Stomach (tissue), 19 donors: ENCODE measurements around the gene DCP2. TPM values are rescaled to one million over a fixed set of nuclear protein-coding genes. Genes with fewer than 3 reads are reported as not detected.
A peak's percentile ranks its signal among the peaks of the same experiment; 100 is the strongest.

Experiments used
- DNase-seq, 2 donors: peaks; one replicate each; pipeline versions ENCODE4 v3.0.0 to v3.0.0-alpha.2; 2013 to 2019
- H3K27ac ChIP-seq, 5 donors: fragments of 200-600 bp in 4 of 5; sonication (generic) in 4 of 5; one replicate each; pipeline ENCODE4 v1.5.1; 2013 to 2019; ENCODE audit warnings: mild to moderate bottlenecking in 1 of 5, moderate library complexity in 1 of 5
- H3K27me3 ChIP-seq, 3 donors: fragments of 200-600 bp; sonication (generic); one replicate each; pipeline ENCODE4 v1.5.1; 2017 to 2019; ENCODE audit warnings: mixed run types in 1 of 3
- H3K36me3 ChIP-seq, 4 donors: fragments of 200-600 bp; sonication (generic); 1 replicate in 3 of 4; 2 replicates in 1 of 4; pipeline ENCODE4 v1.5.1; 2016 to 2019
- H3K4me1 ChIP-seq, 4 donors: fragments of 200-600 bp; sonication (generic); one replicate each; pipeline ENCODE4 v1.5.1; 2016 to 2019
- H3K4me3 ChIP-seq, 4 donors: fragments of 200-600 bp; sonication (generic) in 3 of 4; one replicate each; pipeline ENCODE4 v1.5.1; 2016 to 2019; ENCODE audit warnings: mild to moderate bottlenecking in 1 of 4
- H3K9me3 ChIP-seq, 4 donors: fragments of 200-600 bp; sonication (generic); one replicate each; pipeline ENCODE4 v1.5.1; 2016 to 2019
- EP300 ChIP-seq: sonication (generic); formaldehyde crosslinking; IDR thresholded peaks from one replicate; pipeline ENCODE4 v1.6.1; 2017; ENCODE audit warnings: antibody characterized with exemption
- POLR2A ChIP-seq, 4 donors: fragments of 450-650 bp; IDR thresholded peaks; one replicate each; pipeline ENCODE4 v1.6.1; 2016; ENCODE audit warnings: antibody characterized with exemption in 4 of 4, control low read depth in 2 of 4, mild to moderate bottlenecking in 1 of 4, moderate library complexity in 1 of 4
- POLR2AphosphoS5 ChIP-seq, 3 donors: sonication (generic); formaldehyde crosslinking; IDR thresholded peaks; one replicate each; pipeline ENCODE4 v1.6.1; 2016; ENCODE audit warnings: antibody characterized with exemption in 3 of 3
- WGBS, 5 donors: extraction: QIAGEN DNeasy Blood & Tissue Kit in 3 of 5; methylation state at CpG; one replicate each; pipeline versions ENCODE4 v1.1.5 to v1.1.7; 2013 to 2018; 5-methylcytosine and 5-hydroxymethylcytosine counted together
- intact Hi-C: fragments of 100-400 bp; cut with DNase I; formaldehyde crosslinking; loops from one replicate; pipeline ENCODE4 v1.15.1; 2023; ENCODE audit warnings: low total_unique reads
- long read RNA-seq, 10 donors: transcript quantifications; one replicate each; lab custom pipeline, GENCODE V29; 2026
- polyA plus RNA-seq, 3 donors: library from polyadenylated mRNA; stranded (reverse); fragments of 200-250 nt; gene quantifications; one replicate each; pipeline ENCODE4 v1.2.3, GENCODE V29; 2013
- total RNA-seq, 5 donors: library from RNA; depleted of rRNA; stranded (reverse); fragments of >200 nt; gene quantifications; one replicate each; pipeline versions ENCODE4 v1.1.0 to v1.2.3, GENCODE V29; 2014 to 2016
- TF ChIP-seq, protein P1 (sequence below), 7 experiments: fragments of 450-650 bp in 4 of 7; fragments of 200-600 bp in 3 of 7; sonication (generic) in 3 of 7; IDR thresholded peaks; one replicate each; pipeline ENCODE4 v1.5.1; 2016 to 2019; ENCODE audit warnings: antibody characterized with exemption in 7 of 7, control low read depth in 2 of 7, mild to moderate bottlenecking in 1 of 7
- donor health status: healthy with polysubstance abuse.
- donor health status: Bipolar disorder and iron deficiency.
- donor health status: healthy.

The DCP2 gene
- total RNA-seq (10 to 100 TPM in 3 of 5 donors, 1 to 10 TPM in 2; 5.5 to 61.3 (median 26.8) TPM), polyA plus RNA-seq (1 to 10 TPM; 5.3 to 7.9 (median 6.2) TPM)
- long read RNA-seq, donor 1, partial matches to known transcripts, result 0 of 2 reads
- long read RNA-seq, donor 1, other reads (novel, unspliced or antisense), result 0 of 2 reads
- long read RNA-seq, donor 2, full-length matches to known transcripts, result 2 of 2 reads
- long read RNA-seq, donor 2, partial matches to known transcripts, result 0 of 2 reads
- long read RNA-seq, donor 2, other reads (novel, unspliced or antisense), result 0 of 2 reads
- long read RNA-seq, donor 3, full-length matches to known transcripts, result 1 of 1 reads
- long read RNA-seq, donor 3, partial matches to known transcripts, result 0 of 1 reads
- long read RNA-seq, donor 3, other reads (novel, unspliced or antisense), result 0 of 1 reads
- long read RNA-seq, donor 4, result 0 reads
- long read RNA-seq, donor 5, full-length matches to known transcripts, result 2 of 2 reads
- long read RNA-seq, donor 5, partial matches to known transcripts, result 0 of 2 reads
- long read RNA-seq, donor 5, other reads (novel, unspliced or antisense), result 0 of 2 reads
- long read RNA-seq, donor 6, full-length matches to known transcripts, result 6 of 11 reads
- long read RNA-seq, donor 6, partial matches to known transcripts, result 5 of 11 reads
- long read RNA-seq, donor 6, other reads (novel, unspliced or antisense), result 0 of 11 reads
- long read RNA-seq, donor 7, full-length matches to known transcripts, result 6 of 6 reads
- long read RNA-seq, donor 7, partial matches to known transcripts, result 0 of 6 reads
- long read RNA-seq, donor 7, other reads (novel, unspliced or antisense), result 0 of 6 reads
- long read RNA-seq, donor 8, full-length matches to known transcripts, result 6 of 6 reads
- long read RNA-seq, donor 8, partial matches to known transcripts, result 0 of 6 reads
- long read RNA-seq, donor 8, other reads (novel, unspliced or antisense), result 0 of 6 reads
- long read RNA-seq, donor 9, partial matches to known transcripts, result 0 of 1 reads
- long read RNA-seq, donor 9, other reads (novel, unspliced or antisense), result 0 of 1 reads
- long read RNA-seq, donor 10, result 0 reads

DNA sequence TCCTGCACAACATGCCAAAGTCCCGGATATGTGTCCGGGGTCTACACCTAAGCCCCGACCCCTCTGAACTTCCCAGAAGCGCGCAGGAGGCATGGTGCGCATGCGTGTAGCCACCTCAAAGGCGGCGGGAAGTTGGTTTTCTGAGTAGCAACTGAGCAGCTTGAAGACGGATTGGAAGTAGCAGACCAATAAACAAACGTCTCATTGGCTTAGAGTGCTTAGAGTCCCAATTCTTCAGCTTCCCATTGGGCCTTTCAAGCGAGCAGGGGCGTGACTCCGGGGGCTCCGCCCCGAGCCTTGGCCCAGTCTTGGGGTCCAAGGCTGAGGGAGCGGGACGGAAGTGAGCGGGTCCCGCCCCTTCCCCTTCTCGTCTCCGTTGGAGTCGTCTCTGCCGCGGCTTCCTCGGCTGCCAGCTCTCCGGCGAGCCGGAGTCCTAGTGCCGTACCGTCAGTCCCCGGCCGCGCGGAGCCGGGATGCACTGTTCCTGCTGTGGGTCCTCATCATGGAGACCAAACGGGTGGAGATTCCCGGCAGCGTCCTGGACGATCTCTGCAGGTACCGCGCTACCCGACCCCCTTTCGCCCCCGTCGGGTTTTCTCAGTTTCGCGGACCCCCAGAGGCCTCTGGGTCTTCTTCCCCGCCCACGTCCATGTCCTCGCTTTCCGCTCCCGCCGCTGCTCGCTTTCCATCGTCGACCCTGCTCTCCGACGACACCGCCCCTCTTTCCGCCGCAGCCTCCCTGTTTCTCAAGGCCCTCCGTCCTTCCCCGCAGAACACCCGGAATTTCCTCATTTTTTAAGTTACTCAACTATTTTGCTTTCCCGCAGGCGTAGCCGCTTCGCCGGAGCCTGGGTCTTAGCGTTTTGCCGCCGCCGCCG is at the start of gene DCP2:
DCP2 (plus strand) TSS at position 367 of the 878 bp plus-strand sequence; CDS start at position 503, 136 bp downstream.
- no peaks in the 10 kb centered on the region for H3K9me3 ChIP-seq
- WGBS, 5 donors, result 0 to 1% (median 0%) methylated on average over 62 to 75 of the region's 75 CpGs

DNA sequence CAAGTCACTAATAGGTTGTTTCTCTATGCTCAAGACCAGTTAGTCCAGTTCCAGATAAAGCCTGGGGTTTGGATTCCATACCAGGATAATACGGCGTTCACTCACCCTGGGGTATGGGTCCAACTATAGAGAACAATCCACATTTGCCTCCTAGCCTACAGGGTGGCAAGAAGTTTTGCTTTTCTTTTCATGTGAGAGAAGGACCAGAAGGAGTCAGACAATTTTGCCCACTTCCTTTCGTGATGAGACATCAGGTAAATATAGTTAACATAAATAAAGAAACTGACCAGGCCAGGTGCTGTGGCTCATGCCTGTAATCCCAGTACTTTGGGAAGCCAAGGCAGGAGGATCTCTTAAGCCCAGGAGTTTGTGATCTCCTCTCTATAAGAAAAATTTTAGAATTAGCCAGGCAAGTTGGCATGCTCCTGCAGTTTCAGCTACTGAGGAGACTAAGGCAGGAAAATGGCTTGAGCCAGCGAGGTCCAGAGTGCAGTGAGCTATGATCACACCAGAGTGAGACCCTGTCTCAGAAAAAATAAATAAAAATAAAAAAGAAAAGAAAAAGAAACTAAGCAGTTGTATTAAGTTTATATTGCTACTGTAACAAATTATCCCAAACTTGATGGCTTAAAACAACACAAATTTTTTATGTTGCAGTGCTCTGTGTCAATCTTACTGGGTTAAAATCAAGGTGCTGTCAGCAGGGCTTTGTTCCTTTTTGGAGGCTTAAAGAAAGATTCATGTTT is 47.1 kb upstream of the DCP2 start:
- no peaks in the 10 kb centered on the region for H3K36me3 ChIP-seq
- no peaks in the 10 kb centered on the region for H3K27me3 ChIP-seq
- no peaks in the 10 kb centered on the region for H3K9me3 ChIP-seq
- no peak overlapping the region for H3K4me3 ChIP-seq
- WGBS, 5 donors, result 49 to 62% (median 60%) methylated on average over 4 of the region's 4 CpGs
- peak overlapping the region in 1 of 5 donors; percentile 36 for H3K27ac ChIP-seq
- TF ChIP-seq POLR2AphosphoS5 (IDR thresholded peaks at IDR 0.05), result no peak
- no peak for TF ChIP-seq POLR2A (IDR thresholded peaks at IDR 0.05)
- TF ChIP-seq EP300, result no peak
- DNase-seq, result no peak
- peaks cover 0 to 19% (median 0%) of the 10 kb centered on the region in 4 donors for H3K4me1 ChIP-seq
- intact Hi-C loops, result no loop called here

More for the DNA sequence above, at the start of gene DCP2:
- Histone ChIP-seq H3K27ac (peak within 1 kb of the TSS; percentile 82 to 97 (median 93)), H3K4me3 (peak within 1 kb of the TSS; percentile 93 to 98 (median 94)), H3K4me1 (peaks cover 17 to 48% (median 32%) of the 10 kb centered on the region in 4 donors), H3K36me3 (peaks cover 0 to 7% (median under 1%) of the 10 kb centered on the region in 4 donors), H3K27me3 (no peaks in the 10 kb centered on the region)
- peak; percentile 93 to 99 for DNase-seq
- no peak for TF ChIP-seq EP300
- peak in 1 of 4 donors; percentile 9 for TF ChIP-seq POLR2A (IDR thresholded peaks at IDR 0.05)
- TF ChIP-seq POLR2AphosphoS5 (IDR thresholded peaks at IDR 0.05), result peak; percentile 56 to 81 (median 76)
- intact Hi-C loops, result no loop called here

DNA sequence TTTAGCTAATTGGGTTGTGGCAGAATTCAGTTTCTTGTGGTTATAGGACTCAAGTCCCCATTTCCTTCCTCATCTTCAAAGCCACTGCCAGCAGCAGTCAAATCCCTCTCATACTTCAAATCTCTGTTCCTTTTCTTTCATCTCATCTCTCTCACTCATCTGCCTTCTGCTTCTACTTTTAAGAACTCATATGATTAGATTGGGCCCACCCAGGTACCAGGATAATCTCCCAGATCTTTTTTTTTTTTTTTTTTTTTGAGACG is 46.6 kb upstream of the DCP2 start:
- peak in 1 of 2 donors; percentile 37 for DNase-seq
- H3K27me3 ChIP-seq, result no peaks in the 10 kb centered on the region
- WGBS, 5 donors, result 57 to 100% (median 76%) methylated on average over 1 of the region's 1 CpG; no CpG with 5 or more reads in 1 of the 5 donors
- H3K9me3 ChIP-seq, result no peaks in the 10 kb centered on the region
- no peak for TF ChIP-seq POLR2A (IDR thresholded peaks at IDR 0.05)
- TF ChIP-seq EP300, result no peak
- no peak for TF ChIP-seq POLR2AphosphoS5 (IDR thresholded peaks at IDR 0.05)
- TF ChIP-seq, protein P1, sequence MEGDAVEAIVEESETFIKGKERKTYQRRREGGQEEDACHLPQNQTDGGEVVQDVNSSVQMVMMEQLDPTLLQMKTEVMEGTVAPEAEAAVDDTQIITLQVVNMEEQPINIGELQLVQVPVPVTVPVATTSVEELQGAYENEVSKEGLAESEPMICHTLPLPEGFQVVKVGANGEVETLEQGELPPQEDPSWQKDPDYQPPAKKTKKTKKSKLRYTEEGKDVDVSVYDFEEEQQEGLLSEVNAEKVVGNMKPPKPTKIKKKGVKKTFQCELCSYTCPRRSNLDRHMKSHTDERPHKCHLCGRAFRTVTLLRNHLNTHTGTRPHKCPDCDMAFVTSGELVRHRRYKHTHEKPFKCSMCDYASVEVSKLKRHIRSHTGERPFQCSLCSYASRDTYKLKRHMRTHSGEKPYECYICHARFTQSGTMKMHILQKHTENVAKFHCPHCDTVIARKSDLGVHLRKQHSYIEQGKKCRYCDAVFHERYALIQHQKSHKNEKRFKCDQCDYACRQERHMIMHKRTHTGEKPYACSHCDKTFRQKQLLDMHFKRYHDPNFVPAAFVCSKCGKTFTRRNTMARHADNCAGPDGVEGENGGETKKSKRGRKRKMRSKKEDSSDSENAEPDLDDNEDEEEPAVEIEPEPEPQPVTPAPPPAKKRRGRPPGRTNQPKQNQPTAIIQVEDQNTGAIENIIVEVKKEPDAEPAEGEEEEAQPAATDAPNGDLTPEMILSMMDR (IDR thresholded peaks at IDR 0.05), result no peak
- intact Hi-C loops, result no loop called here
- H3K4me1 ChIP-seq, result peaks cover 0 to 19% (median 0%) of the 10 kb centered on the region in 4 donors
- H3K27ac ChIP-seq, result peak overlapping the region in 1 of 5 donors; percentile 36
- H3K36me3 ChIP-seq, result no peaks in the 10 kb centered on the region
- H3K4me3 ChIP-seq, result no peak overlapping the region

DNA sequence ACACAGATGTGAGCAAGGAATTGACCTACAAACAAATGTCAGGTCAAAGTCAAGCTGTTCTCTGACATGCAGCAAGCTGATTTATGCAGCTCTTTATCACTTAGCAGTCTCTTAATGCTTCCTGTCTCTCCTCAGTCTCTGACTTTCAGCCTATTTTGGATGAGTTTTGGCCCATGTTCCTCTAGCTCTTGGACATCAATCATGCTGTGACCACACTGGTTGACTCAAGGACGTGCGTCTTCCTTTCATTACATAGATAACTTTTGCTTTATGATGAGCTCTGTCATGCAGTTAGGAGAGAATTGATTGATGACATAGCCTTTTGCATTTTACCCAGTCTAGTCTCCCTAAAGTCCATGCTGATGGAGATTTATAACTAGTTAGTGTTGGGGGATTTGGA is 45.1 kb upstream of the DCP2 start:
- H3K27ac ChIP-seq, result no peak overlapping the region
- H3K27me3 ChIP-seq, result no peaks in the 10 kb centered on the region
- no peaks in the 10 kb centered on the region for H3K9me3 ChIP-seq
- no peak overlapping the region for H3K4me3 ChIP-seq
- H3K4me1 ChIP-seq, result peaks cover 0 to 19% (median 0%) of the 10 kb centered on the region in 4 donors
- WGBS, 5 donors, result 68 to 84% (median 70%) methylated on average over 2 of the region's 2 CpGs
- DNase-seq, result no peak
- H3K36me3 ChIP-seq, result no peaks in the 10 kb centered on the region
- intact Hi-C loops, result no loop called here
- TF ChIP-seq POLR2AphosphoS5 (IDR thresholded peaks at IDR 0.05) (no peak), POLR2A (IDR thresholded peaks at IDR 0.05) (no peak), EP300 (no peak)
- TF ChIP-seq, protein P1 (IDR thresholded peaks at IDR 0.05), result no peak
